ENCODE measurements around the gene SCTR. TPM values are rescaled to one million over a fixed set of nuclear protein-coding genes. Genes with fewer than 3 reads are reported as not detected.

SCTR gene
- polyA plus RNA-seq, 1 experiment: not detected

- ChIA-PET CTCF (no interaction called here), POLR2A (no interaction called here)
- TF ChIP-seq CTCF (IDR thresholded peaks at IDR 0.05; ENCODE audit: insufficient read depth, low read depth, low read length): no peak
- no peak overlapping the region for H3K4me3 ChIP-seq (ENCODE audit: low read depth, low read length)
- H3K36me3 ChIP-seq (ENCODE audit: control insufficient read depth, insufficient read depth, low read length): no peaks in the 10 kb centered on the region
- no peak for DNase-seq (ENCODE audit: low read depth)
- H3K27me3 ChIP-seq (ENCODE audit: control insufficient read depth, insufficient read depth, low read length): peaks cover 16% of the 10 kb centered on the region
Measured at GRCh38 chr2:119525614-119526013, 1.3 kb upstream of the SCTR start.

GRCh38 chr2:119523383-119523951 is 816 bp downstream of the SCTR start:
- TF ChIP-seq CTCF (IDR thresholded peaks at IDR 0.05; ENCODE audit: insufficient read depth, low read depth, low read length): no peak
- Histone ChIP-seq H3K27me3 (ENCODE audit: control insufficient read depth, insufficient read depth, low read length) (peaks cover 16% of the 10 kb centered on the region), H3K4me3 (ENCODE audit: low read depth, low read length) (no peak overlapping the region), H3K36me3 (ENCODE audit: control insufficient read depth, insufficient read depth, low read length) (no peaks in the 10 kb centered on the region)
- ChIA-PET POLR2A (no interaction called here), CTCF (no interaction called here)
- DNase-seq (ENCODE audit: low read depth): no peak

- peaks cover 16% of the 10 kb centered on the region for H3K27me3 ChIP-seq (ENCODE audit: control insufficient read depth, insufficient read depth, low read length)
- no peak overlapping the region for H3K4me3 ChIP-seq (ENCODE audit: low read depth, low read length)
- ChIA-PET POLR2A (no interaction called here), CTCF (no interaction called here)
- no peaks in the 10 kb centered on the region for H3K36me3 ChIP-seq (ENCODE audit: control insufficient read depth, insufficient read depth, low read length)
- no peak for TF ChIP-seq CTCF (IDR thresholded peaks at IDR 0.05; ENCODE audit: insufficient read depth, low read depth, low read length)
- DNase-seq (ENCODE audit: low read depth): no peak
Measured at GRCh38 chr2:119522671-119523070, 1.6 kb downstream of the SCTR start.

- H3K27me3 ChIP-seq (ENCODE audit: control insufficient read depth, insufficient read depth, low read length): peaks cover 15% of the 10 kb centered on the region
- POLR2A ChIA-PET: no interaction called here
- no peak for DNase-seq (ENCODE audit: low read depth)
- TF ChIP-seq CTCF (IDR thresholded peaks at IDR 0.05; ENCODE audit: insufficient read depth, low read depth, low read length): no peak
- H3K4me3 ChIP-seq (ENCODE audit: low read depth, low read length): no peak overlapping the region
- CTCF ChIA-PET: interaction anchor here (1.0 kb wide), 1 partner anchor 18 kb away, joined by 3 read pairs; no protein-coding TSS in a partner anchor
- H3K36me3 ChIP-seq (ENCODE audit: control insufficient read depth, insufficient read depth, low read length): no peaks in the 10 kb centered on the region
Measured at GRCh38 chr2:119521433-119522050, 2.7 kb downstream of the SCTR start.

GRCh38 chr2:119520696-119521432 is 3.4 kb downstream of the SCTR start:
- POLR2A ChIA-PET: no interaction called here
- no peak for DNase-seq (ENCODE audit: low read depth)
- peaks cover 15% of the 10 kb centered on the region for H3K27me3 ChIP-seq (ENCODE audit: control insufficient read depth, insufficient read depth, low read length)
- no peaks in the 10 kb centered on the region for H3K36me3 ChIP-seq (ENCODE audit: control insufficient read depth, insufficient read depth, low read length)
- TF ChIP-seq CTCF (IDR thresholded peaks at IDR 0.05; ENCODE audit: insufficient read depth, low read depth, low read length): no peak
- H3K4me3 ChIP-seq (ENCODE audit: low read depth, low read length): no peak overlapping the region
- CTCF ChIA-PET: interaction anchor here (1.0 kb wide), 1 partner anchor 18 kb away, joined by 3 read pairs; no protein-coding TSS in a partner anchor

Measured in BJ (cell line).